Fibroblast of skin of left biceps (primary cell): ENCODE measurements around the gene SEC14L3.

Source experiments
- DNase-seq, 2 experiments: peaks; one replicate each; pipeline ENCODE4 v3.0.0-alpha.2; 2013; ENCODE audit warnings: low read depth in 2 of 2

SEC14L3 gene

DNA sequence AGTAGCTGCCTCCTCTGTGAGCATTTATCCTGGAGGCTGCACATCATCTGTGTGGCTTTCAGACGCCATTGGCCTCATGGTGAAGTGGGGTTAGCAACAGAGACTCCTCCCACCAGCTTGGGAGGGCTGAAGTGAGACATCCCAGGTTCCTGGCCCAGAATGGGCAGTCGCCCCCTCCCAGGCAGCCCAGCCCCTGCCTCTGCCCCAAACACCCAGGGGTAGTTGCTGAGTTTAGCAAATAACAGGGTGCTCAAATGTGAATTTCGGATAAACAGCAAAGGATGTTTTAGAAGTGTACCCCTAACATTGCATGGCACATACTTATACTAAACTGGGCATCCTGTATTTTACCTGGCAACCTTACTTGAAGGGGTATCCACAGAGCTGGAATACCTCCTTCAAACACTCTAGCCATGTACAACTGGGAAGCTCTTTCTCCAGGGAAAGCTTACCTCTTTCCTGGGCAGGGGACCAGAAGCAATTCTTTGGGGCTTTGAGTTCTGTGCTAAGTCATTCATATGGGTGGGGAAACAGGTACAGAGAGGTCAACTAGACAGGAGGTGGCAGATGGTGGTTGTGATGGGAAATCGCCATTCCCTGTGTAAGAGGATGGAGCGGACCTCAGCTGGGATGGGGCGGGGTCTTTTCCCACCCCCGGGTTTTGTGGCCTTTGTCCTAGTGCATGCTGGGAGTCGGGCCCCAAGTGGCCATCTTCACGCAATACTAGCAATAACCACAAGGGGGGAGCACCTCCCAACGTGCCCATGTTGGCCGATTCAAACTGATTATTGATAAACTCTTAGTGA is 27.0 kb downstream of the SEC14L3 start:
- no peak for DNase-seq

DNA sequence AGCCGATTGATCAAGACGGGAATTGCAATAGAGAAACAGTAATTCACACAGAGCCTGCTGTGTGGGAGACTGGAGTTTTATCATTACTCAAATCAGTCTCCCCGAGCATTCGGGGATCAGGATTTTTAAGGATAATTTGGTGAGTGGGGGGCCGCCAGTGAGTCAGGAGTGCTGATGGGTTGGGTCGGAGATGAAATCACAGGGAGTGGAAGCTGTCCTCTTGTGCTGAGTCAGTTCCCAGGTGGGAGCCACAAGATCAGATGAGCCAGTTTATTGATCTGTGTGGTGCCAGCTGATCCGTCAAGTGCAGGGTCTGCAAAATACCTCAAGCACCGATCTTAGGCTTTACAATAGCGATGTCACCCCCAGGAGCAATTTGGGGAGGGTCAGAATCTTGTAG is 30.7 kb downstream of the SEC14L3 start:
- no peak for DNase-seq

DNA sequence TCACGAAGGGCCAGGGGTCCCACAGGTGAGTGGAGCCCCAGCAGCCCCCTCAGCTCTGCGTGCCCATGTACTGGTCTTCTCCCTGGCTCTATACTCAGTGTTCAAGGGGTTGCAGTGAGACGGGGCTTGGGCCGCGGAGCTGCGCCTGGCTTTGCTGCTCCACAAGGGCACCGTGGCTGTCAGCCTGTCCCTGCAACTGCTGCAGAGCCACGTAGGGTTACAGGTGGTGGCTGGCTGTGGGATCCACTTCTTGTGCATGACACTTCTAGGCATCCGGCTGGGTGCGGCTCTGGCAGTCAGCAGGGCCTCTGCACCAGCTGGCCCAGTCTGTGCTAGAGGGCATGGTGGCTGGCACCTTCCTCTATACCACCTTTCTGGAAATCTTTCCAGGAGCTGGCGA is 32.0 kb downstream of the SEC14L3 start:
- DNase-seq = no peak

DNA sequence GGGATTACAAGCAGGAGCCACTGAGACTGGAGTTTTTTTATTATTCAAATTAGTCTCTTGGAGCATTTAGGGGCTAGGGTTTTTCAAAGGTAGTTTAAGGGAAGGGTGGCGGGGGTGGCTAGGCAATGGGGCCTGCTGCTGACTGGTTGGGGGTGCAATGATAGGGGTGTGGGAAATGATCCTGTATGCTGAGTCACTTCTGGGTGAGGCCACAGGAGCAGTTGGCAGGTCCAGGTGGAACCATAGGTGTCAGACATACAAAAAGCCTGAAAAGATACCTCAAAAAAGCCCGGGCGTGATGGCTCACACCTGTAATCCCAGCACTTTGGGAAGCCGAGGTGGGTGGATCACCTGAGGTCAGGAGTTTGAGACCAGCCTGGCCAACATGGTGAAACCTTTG is 32.6 kb downstream of the SEC14L3 start:
- no peak for DNase-seq

DNA sequence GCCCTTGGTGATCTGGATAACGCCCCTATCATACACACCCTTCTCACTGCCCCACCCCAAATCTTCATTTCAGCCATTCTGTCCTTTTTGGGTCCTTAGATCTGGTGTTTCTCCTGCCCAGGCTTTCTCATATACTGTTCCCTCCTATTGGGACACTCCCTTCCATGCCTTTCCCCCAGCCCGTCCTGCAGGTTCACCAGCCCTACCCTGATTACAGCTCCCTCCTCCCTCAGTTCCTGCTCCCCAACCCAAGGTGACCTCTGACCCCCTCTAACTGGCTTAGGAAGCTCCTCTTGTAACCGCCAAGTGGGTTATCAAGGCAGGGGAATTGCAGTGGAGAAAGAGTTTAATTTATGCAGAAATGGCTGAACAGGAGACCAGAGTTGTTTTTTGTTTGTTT is 33.3 kb downstream of the SEC14L3 start:
- no peak for DNase-seq

DNA sequence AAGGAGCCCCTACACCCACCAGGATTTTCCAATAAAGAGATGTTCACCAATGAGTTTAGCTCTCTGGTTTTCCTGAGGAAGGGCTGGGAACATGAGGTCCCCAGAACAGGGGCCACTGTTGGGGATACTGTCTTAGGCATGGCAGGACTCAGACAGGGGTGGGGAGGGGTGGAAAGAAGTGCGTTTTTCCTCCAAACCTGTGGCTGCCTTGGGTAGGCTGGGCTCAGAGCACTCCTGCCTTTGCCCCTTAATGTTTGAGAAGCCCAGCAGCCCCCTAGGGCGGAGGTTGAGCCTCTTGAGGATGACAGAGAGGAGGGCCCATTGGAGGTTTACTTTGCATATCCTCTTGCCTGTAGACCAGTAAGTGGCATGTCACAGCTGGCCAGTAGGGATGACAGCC is 35.6 kb downstream of the SEC14L3 start:
- DNase-seq = no peak

DNA sequence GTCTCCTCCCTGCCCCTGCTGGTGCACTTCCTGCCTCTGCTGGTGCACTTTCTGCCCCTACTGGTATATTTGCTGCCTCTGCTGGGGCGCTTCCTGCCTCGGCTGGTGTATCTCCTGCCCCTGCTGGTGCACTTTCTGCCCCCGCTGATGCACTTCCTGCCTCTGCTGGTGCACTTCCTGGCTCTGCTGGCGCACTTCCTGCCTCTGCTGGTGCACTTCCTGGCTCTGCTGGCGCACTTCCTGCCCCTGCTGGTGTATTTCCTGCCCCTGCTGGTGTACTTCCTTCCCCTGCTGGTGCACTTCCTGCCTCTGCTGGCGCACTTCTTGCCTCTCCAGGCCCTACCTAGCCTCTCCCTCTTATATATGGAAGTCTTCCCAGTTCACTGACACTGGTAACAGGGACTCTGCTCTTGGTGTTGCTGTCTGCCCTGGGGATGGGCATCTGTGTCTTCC is 36.1 kb downstream of the SEC14L3 start:
- no peak for DNase-seq

DNA sequence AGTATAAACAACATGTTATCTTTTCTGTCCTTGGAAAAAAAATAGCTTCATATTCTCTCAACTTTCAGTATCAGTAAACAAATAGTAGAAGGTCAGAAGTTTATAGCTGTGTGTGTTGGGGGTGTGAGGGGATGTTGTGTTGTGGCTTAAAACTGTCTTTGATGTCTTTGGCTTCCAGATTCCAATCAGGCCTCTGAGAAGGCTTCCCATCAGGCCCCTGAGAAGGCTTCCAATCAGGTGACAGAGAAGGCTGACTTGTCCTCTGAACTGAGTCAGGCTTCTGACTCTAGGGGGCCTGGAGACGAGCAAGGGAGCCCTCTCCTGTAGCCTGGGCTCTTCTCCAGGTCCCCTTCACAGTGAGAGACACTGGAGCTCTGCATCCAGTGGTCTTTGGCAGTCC is 37.0 kb downstream of the SEC14L3 start:
- no peak for DNase-seq

DNA sequence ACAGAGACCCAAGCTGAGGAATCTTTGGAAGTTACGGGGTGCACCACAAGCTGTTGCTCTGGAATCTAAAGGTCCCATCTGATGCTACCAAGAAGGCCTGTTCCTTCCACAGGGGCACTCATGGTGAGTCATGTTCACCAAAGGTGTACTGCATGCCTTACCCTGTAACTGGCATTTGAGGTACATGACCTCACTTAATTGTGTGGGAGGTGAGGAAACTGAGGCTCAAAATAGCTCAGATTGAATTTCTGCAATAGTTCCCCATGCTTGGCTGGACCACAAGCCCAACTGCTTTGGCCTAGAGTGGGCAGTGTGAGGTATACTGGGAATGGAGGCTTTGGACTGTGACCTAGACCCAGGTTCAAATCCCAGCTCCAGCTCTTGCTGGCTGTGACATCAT is 38.0 kb downstream of the SEC14L3 start:
- no peak for DNase-seq

DNA sequence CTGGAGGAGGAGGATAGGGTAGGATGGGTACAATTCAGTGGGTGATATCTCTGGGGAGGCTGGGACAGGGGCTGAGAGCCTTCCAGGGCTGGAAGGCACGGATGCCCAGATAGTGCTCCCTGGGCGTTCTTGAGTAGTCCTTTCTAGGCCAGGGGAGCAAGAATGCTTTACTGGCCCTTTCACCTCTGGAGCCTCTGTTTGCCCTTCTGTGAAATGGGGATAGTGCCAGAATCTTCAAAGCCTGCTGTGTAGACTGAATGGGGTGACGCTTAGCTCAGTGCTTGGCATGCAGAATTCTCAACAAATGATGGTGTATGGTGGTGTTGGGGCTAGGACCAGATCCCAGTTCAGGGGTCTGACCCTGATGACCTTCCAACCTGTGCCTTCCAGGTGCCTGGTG is 38.6 kb downstream of the SEC14L3 start:
- DNase-seq = no peak

DNA sequence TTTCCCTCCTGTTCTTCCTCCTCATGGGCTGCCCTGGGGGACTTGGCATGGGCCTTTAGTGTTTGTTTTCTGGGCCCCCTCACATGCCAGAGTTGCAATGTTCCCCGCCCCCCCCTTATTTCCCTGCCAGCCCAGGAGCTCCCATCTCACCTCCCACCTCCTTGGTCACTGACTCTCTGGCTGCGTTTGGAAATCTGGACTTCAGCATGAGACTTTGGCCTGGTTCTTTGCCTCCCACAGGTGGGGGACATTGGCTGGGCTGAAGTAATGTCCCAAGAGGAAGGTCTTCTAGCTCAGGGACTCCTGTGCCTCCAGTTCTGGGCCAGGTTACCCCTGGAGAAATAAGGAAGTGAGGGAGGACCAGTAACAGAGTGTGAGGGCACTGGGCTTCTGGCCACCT is 39.3 kb downstream of the SEC14L3 start:
- DNase-seq = no peak

DNA sequence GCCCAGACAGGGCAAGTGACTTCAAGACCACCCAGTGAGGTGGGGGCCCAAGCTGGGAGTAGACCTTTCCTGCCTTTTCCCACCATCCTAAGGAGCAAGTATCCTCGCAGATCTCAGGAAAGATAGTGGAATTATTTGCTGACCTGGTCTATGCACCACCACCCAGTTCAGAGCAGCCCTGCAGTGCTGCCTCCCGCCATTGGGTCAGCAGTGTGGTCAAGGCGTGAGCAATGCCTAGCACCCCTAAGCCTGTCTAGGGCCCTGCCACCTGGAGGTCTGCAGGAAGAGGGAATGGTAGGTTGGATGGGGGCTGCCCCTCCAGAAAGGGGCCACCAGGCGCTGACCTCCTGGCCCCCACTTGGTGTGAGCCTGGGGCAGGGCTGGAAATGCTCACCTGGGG is 39.7 kb downstream of the SEC14L3 start:
- no peak for DNase-seq

DNA sequence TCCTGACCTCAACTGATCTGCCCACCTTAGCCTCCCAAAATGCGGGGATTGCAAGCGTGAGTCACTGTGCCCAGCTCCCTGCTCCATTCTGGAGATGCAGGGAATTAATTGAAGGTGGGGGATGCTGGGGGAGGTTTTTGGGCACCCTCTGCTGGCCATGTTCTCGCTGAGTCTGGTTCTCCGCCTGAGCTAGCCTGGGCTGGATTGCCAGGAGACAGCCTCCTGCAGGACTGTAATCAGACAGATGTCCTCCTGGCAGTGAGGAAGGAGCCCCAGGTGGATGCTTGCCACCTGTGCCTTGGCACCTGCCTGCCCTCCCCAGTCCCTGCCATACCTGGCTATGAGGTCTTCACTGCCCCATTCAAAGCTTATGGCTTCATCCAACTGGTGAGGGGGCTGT is 40.9 kb downstream of the SEC14L3 start:
- no peak for DNase-seq

DNA sequence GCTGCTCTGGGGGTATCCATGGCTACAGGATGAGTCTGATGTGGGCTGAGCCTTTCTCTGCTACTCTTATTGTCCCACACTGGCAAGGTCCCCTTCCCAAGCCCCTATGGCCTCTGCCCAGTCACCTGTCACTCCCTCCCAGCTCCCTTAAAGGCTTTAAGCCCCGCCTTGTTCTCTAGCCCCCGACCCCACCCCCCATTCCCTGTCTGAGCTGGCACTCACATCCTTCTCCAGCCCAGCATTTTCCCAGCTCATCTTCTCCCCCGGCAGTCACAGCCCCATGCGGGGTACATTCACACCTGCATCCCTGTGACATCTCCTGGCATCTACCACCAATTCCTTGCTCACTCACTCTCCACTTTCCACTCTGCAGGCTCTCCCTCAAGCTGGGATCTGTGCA is 41.9 kb downstream of the SEC14L3 start:
- no peak for DNase-seq

DNA sequence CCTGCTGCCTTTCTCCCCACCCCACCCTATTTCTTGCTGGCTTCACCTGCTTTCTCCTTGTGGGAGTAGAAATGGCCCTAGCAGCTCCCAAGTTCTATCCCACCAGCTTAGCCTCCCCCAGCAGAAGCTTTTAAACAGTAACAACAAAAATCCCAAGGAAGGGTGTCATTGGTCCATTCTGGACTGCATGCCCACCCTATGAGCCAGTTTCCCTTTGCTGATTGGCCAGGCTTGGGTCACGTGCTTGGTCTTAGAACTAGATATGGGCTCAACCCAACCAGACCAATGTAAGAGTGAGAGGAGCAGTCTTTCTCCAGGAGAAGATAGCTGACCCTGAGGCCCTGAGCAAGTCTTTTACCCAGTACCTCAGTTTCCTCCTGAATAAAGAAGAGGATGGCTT is 43.9 kb downstream of the SEC14L3 start:
- no peak for DNase-seq

DNA sequence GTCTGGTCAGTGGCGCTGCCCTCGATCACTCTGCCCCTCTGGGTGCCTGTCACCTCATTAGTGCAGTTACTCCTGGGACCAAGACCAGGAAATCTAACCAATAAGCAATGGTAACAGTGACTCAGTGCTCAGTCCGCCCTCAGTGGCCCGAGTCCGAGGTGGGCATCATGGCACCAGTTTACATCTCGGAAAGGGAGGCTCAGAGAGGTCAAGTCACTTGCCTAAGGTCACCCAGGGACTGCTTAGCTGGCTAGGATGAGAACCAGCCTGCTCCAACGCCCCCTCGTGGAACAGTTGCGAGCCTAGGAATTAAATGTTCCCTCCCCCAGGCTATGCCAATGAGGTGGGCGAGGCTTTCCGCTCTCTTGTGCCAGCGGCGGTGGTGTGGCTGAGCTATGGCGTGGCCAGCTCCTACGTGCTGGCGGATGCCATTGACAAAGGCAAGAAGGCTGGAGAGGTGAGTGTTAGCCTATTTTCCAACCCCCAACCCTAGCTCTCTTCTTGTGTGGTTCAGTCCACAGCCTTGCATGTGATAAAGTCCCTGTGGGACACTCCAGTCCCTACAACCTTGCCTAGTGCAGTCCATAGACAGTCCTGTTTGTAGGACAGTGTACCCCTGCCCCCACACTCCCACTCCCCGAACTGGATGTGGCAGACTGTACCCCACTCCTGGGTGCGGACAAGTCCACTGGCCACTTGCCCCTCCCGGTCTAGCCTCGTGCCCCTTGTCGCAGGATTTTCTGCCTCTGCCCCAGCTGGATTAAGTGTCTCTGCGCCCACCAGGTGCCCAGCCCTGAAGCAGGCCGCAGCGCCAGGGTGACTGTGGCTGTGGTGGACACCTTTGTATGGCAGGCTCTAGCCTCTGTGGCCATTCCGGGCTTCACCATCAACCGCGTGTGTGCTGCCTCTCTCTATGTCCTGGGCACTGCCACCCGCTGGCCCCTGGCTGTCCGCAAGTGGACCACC is 45.1 kb downstream of the SEC14L3 start:
- DNase-seq = no peak

DNA sequence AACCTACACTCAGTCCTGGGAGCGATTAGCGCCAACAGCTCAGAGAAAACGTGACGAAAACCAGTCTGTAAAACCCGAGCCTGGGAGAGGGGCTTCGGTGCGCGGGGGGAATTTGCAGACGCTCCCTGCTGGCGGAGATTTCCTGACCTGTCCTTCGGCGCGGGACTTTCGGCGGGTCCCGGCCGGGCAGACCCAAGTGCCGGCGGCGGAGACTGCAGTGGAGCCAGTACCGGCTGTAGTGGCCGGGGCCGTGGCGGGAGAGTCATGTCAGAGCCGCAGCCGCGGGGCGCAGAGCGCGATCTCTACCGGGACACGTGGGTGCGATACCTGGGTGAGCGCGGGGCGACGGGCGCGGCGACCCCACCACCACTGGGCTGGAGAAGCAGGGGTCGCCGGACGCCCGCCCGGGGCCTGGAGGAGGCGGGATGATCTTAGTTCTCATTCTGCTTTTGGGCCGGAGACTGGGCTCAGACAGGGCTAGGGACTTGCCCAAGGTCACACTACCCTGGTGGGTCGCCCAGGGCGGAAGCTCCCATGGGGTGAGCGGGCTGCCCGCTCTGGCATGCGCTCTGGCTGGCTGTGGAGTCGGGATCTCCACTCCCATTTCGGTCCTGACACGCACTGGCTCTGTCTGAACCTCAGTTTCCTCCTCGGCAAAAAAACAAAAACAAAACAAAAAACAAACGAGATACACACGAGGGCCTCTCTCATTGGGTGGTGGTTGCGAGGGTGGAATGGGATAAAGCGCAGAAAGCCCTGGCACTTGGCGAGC is 46.0 kb downstream of the SEC14L3 start, which contains the start of gene MTFP1:
MTFP1 (plus strand) TSS at position 153 of the 772 bp plus-strand sequence; CDS start at position 265, 112 bp downstream.
- DNase-seq = no peak

DNA sequence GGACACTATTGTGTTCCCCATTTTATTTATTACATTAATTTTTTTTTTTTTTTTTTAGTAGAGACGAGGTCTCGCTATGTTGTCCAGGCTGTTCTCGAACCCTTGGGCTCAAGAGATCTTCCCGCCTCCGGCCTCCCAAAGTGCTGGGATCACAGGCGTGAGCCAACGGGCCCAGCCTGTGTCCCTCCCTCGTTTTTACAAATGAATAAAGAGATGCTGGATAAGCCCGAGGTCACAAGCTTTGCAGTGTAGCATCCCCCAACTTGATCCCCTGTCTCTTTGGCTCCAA is 46.5 kb downstream of the SEC14L3 start:
- no peak for DNase-seq

DNA sequence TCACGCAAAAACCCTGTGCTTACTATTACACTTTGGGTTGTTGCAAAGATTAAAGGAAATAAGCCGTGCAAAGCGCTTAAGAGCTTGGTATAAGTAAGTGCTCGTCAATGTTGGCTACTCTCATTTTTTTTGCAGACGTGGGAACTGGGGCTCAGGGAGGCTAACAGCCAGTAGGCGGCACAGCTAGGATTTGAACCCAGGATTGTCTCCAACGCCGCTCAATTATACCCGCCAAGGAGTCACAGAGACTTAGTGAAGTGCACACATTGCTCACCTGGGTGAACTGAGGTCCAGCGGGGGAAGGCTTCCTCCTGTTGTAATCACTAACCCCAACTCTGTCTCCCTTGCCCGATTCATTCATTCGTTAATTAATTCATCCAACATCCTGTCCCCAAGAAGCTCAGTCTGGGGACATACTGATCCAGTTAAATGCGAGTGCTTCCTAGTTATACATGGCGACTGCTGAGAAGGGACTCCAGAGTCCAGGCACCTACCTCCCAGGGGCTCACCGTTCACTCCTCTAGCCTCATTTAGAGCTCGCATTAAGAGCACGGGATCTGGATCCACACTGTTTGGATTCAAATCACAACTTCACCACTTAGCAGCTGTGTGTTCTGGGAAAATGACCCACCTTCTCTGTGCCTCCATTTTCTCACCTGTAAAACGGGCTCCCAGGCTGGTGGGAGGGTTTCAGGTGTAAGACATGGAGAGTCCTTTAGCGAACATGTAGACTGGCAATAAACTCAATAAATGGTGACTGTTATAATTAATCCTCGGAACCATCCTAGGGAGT is 47.1 kb downstream of the SEC14L3 start:
- no peak for DNase-seq

DNA sequence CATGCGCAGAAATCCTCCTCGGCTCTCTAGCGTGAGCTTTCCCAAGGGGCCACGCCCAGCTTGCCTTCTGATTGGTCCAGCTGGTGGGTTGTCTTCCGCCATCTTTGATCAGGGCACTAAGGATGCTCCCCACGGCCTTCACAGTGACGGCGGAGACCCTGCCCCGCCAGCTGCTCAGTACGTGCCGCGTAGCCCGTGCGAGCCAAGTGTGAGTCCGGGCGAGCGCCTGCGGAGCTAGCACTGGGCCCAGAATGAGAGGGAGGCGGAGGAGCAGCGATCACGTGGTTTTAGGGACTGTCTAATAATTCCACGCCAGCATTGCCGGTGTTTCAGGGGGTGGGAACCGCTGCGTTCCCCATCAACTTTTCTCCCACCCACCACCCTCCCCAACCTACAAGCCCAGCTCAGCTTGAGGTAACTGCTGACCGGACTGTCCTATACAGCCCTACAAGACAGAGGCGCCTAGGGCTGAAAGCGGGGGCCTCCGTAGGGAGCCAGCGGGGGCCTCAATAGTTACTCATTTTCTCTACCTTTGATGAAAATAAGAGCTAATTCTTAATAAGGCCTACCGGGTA is 47.8 kb downstream of the SEC14L3 start:
- DNase-seq = peak; percentile 99 to 100
